ENCODE measurements around the gene ZNF688. TPM values are rescaled to one million over a fixed set of nuclear protein-coding genes. Genes with fewer than 3 reads are reported as not detected.

ZNF688 gene
- total RNA-seq, 4 donors from 2014 or later: 15.9 to 22.1 (median 20.8) TPM

GRCh38 chr16:30526823-30527634 is 44.5 kb downstream of the ZNF688 start:
- peak overlapping the region; percentile 88 to 100 (median 100) for H3K27ac ChIP-seq
- peaks cover 0 to 30% of the 10 kb centered on the region in 2 donors for H3K36me3 ChIP-seq
- peak overlapping the region; percentile 54 to 94 for H3K4me3 ChIP-seq
- H3K27me3 ChIP-seq: no peaks in the 10 kb centered on the region
- H3K9me3 ChIP-seq: no peaks in the 10 kb centered on the region
- peak; percentile 96 for ATAC-seq
- peaks cover 0 to 42% (median 8%) of the 10 kb centered on the region in 3 donors for H3K4me1 ChIP-seq
- TF ChIP-seq EP300 (IDR thresholded peaks at IDR 0.05) (no peak), CTCF (IDR thresholded peaks at IDR 0.05) (peak in 3 of 4 experiments; percentile 41 to 62 (median 60)), POLR2A (IDR thresholded peaks at IDR 0.05) (peak; percentile 74 to 85), POLR2AphosphoS5 (IDR thresholded peaks at IDR 0.05) (peak; percentile 69)
- 0% methylated on average over 1 of the region's 79 CpGs; no CpG with 5 or more reads in 1 of the 2 donors for WGBS, 2 donors (ENCODE audit: low coverage in 1 of 2)

GRCh38 chr16:30526137-30526822 is 45.2 kb downstream of the ZNF688 start, which contains the start of gene ZNF768:
TSS of gene ZNF768 (minus strand) at chr16:30526566. CDS start at chr16:30526413, 153 bp downstream.
- peak within 1 kb of the TSS; percentile 88 to 100 (median 100) for H3K27ac ChIP-seq
- 0% methylated on average over 1 of the region's 73 CpGs; no CpG with 5 or more reads in 1 of the 2 donors for WGBS, 2 donors (ENCODE audit: low coverage in 1 of 2)
- no peaks in the 10 kb centered on the region for H3K27me3 ChIP-seq
- H3K4me1 ChIP-seq: peaks cover 0 to 42% (median 8%) of the 10 kb centered on the region in 3 donors
- H3K36me3 ChIP-seq: peaks cover 0 to 22% of the 10 kb centered on the region in 2 donors
- peak; percentile 32 for ATAC-seq
- peak within 1 kb of the TSS; percentile 54 to 94 for H3K4me3 ChIP-seq
- no peaks in the 10 kb centered on the region for H3K9me3 ChIP-seq
- no peak for TF ChIP-seq CTCF (IDR thresholded peaks at IDR 0.05)
- TF ChIP-seq POLR2A (IDR thresholded peaks at IDR 0.05): peak in 1 of 2 donors; percentile 26

- H3K27ac ChIP-seq: peak overlapping the region; percentile 88 to 100 (median 100)
- WGBS, 2 donors (ENCODE audit: low coverage in 1 of 2): 20% methylated on average over 2 of the region's 4 CpGs; no CpG with 5 or more reads in 1 of the 2 donors
- TF ChIP-seq CTCF (IDR thresholded peaks at IDR 0.05) (no peak), POLR2AphosphoS5 (IDR thresholded peaks at IDR 0.05) (no peak), POLR2A (IDR thresholded peaks at IDR 0.05) (no peak), EP300 (IDR thresholded peaks at IDR 0.05) (no peak)
- peaks cover 0 to 18% of the 10 kb centered on the region in 2 donors for H3K36me3 ChIP-seq
- no peaks in the 10 kb centered on the region for H3K9me3 ChIP-seq
- no peaks in the 10 kb centered on the region for H3K27me3 ChIP-seq
- H3K4me1 ChIP-seq: peaks cover 0 to 42% (median 8%) of the 10 kb centered on the region in 3 donors
- no peak for ATAC-seq
- H3K4me3 ChIP-seq: peak overlapping the region; percentile 54 to 94
These were observed 45.7 kb downstream of the ZNF688 start for GRCh38 chr16:30525844-30526136.

GRCh38 chr16:30524575-30525568 is 46.6 kb downstream of the ZNF688 start:
- H3K4me3 ChIP-seq: no peak overlapping the region
- no peak for ATAC-seq
- WGBS, 2 donors (ENCODE audit: low coverage in 1 of 2): no CpG with 5 or more reads among the region's 60 CpGs
- no peak for TF ChIP-seq POLR2A (IDR thresholded peaks at IDR 0.05)
- no peak for TF ChIP-seq POLR2AphosphoS5 (IDR thresholded peaks at IDR 0.05)
- TF ChIP-seq EP300 (IDR thresholded peaks at IDR 0.05): no peak
- TF ChIP-seq CTCF (IDR thresholded peaks at IDR 0.05): no peak
- no peak overlapping the region for H3K27ac ChIP-seq
- H3K36me3 ChIP-seq: peaks cover 0 to 11% of the 10 kb centered on the region in 2 donors
- H3K9me3 ChIP-seq: no peaks in the 10 kb centered on the region
- peaks cover 0 to 42% (median 8%) of the 10 kb centered on the region in 3 donors for H3K4me1 ChIP-seq
- no peaks in the 10 kb centered on the region for H3K27me3 ChIP-seq
